Right renal pelvis (tissue), 4 donors: ENCODE measurements around the gene ATP1A4. TPM values are rescaled to one million over a fixed set of nuclear protein-coding genes. Genes with fewer than 3 reads are reported as not detected.

Experiments
- DNase-seq, 4 donors: peaks; one replicate each; pipeline ENCODE4 v3.0.0-alpha.2; 2013; ENCODE audit warnings: low read depth in 4 of 4, low spot score in 3 of 4, missing footprints in 1 of 4
- polyA plus RNA-seq, 4 donors: library from polyadenylated mRNA; unstranded; fragments of 120-200 nt; gene quantifications; one replicate each; pipeline ENCODE4 v1.2.1, GENCODE V29; 2013; ENCODE audit not compliant: insufficient read length in 4 of 4

Gene ATP1A4
- polyA plus RNA-seq, 4 donors: 0.06 to 1.2 (median 0.71) TPM; not detected in 1

DNA sequence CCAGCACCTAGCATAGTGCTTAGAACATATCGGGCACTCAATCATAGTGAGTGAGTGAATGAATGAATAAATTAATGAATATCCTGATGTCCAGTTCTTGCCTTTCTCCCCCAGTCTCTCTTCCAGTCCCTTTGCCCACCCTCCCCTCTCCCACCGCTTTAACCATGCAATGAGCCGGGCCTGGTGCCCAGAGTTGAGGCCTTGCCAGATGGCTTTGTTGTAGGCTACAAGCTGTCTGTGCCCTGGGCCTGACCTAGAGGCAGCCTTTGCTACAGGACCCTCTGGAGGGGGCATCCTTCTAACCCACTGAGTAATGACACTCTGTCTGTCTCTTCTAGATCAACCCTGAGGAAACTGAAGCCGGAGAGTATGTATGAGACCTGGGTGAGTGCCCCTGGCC, 45.8 kb downstream of the ATP1A4 start:
- no peak for DNase-seq

DNA sequence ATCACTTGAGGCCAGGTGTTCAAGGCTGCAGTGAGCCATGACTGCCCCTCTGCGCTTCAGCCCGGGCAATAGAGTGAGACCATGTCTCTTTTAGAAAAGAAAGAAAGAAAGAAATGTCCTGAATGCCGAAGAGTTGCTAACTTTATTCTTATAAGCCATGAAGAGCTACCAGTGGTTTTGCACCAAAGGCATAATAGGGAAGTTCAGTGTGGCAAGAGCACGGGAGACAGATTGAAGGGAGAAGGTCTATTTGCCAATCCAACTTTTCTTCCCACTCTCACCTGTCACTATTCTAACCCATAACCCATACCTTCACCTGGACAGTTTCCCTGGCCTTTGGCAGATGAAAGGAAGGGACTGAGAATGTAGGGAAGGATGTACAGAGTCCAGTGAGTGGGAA, 49.4 kb downstream of the ATP1A4 start:
- DNase-seq: no peak

DNA sequence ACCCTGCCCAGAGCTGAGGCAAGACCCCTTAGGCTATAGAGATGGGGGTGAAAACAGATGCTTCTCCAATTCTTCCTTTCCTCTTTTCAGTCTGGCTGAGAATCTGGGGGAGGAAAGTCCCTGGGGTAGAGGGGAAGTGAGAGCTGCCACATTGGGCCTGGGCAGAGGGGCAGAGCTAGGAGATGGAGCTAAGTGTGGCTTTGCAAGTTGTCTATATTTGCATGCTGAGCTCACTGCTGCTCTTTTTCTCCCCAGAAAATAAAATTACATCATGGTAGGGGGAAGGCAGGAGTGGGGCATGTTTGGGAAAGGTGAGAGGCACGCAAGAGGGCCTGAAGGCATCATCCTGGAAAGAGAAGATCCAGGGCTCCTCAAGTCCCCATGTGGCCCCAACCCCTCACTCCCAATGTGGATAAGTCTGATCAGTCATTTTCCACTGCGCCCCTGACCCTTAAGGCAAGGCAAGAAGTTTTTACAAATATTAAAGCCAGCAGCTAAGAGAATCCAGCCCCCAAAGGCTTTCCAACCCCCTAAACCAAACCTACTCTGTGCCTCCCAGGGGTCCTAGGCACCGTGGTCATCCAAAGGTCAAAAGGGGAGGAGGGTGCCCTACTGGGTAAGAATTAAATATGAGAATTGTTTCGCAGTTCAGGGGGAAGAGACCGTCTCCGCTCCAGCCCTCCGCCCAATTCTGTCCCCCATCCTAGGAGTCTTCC, 53.3 kb downstream of the ATP1A4 start:
- DNase-seq: no peak

DNA sequence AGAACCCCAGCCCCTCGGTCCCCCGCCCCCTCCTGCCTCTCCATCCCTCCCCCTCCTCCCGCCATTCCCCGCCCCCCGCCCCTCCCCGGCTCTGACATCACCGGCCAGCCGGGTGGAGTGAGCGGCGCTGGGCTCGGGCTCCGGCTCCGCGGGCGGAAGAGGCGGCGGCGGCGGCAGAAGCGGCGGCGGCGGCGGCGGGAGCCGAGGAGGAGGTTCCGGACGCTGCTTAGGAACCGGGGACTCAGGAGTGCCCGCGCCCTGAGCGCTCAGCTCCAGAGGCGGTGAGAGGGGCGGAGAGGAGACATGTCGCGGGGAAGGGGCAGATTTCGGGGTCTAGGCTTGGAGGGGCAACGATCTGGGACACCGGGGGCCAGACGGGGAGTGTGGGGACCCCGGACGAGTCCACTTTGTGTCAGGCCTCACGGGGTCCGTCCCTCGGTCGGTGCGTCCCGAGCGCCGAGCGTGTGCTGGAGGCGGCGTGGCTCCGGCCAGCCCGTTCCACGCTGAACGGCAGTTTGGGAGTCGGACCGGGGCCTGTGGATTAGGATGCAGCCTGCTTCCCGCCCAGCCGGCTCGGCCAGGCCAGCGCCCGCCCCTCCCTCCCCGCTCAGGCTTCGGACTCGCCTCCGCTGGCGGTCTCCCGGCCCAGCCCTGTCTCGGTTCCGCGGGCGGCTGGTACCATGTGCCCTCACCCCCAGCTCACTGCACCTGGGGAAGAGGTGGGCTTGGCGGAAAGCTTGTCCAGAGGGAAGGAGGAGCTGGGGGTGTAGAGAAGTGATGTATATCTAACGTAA, 54.0 kb downstream of the ATP1A4 start, which contains the start of gene PEA15:
PEA15 (plus strand) TSS at position 143 of the 794 bp plus-strand sequence. CDS start 6,161 bp downstream, outside the sequence.
- DNase-seq: peak in 3 of 4 donors; percentile 43 to 55 (median 44)

DNA sequence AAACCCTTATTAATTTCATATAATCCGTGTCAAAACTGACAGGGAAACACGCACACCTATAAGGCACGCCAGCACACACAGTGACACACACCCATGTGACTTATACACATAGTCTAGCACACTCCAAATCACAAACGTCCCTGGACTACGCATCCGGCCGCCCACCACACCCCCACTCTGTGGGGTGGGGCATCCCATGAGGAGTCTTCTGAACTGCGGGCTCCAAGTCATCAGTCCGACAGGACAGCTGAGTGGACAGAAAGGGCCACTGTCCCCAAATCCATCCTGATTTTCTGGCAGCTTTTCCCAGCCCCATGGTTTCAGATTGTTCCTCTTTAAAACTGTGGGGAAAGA, 54.6 kb downstream of the ATP1A4 start:
- DNase-seq: peak in 1 of 4 donors; percentile 7

DNA sequence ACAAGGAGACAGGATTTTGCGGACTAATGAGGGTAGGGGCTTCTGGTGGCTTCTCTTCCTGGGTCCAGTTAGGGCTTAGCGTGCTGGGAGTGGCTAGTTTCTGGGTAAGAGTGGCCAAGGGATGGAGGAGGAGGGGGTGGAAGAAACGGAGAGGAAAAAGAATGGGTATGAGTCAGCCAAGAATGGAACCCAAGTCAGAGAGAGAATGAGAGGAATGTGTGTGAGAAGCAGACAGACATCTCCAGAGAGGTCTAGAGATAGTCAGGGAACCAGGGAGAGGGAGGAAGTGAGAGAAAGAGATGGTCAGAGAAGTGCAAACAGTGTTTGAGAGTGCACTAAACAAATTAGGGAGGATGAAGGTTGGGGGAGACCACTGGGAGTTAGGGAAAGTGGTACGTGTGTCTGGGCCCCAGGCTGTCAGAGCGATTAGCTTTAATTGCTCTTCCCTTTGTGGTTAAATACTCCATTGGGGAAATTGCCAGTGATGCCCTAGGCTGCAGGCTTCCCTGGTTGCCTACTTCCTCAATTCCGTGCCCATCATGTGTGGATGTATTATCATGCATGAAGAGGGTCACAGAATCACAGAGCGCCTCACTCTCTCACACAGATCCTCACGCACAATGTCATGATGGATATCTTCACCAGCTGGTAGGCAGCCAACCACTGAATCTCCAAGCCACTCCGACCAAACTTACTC, 55.2 kb downstream of the ATP1A4 start:
- no peak for DNase-seq

DNA sequence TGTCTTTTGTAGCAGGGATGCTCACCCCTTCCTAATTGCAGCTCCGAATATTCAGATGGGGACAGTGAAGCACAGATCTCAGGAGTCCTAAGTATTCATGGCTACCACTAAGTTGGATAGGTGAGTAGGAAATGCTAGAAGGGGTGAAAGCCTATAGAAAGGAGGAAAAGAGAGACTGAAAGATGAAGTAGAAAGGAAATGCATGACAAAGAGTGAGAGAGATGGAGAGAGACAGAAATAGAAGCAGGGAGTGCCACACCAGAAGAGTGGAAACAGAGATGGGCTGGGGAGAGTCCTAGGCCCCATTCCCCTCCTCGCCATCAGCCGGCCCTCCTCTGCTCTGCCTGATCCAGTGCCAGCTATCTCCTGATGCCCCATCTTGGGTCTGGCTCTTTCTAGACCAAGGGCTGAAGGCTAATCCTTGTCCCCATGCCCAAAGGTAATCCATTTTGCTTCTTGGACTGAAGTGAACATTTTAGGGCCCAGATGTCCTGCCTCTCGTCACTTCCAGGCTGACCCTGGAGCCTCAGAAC, 55.8 kb downstream of the ATP1A4 start:
- no peak for DNase-seq

DNA sequence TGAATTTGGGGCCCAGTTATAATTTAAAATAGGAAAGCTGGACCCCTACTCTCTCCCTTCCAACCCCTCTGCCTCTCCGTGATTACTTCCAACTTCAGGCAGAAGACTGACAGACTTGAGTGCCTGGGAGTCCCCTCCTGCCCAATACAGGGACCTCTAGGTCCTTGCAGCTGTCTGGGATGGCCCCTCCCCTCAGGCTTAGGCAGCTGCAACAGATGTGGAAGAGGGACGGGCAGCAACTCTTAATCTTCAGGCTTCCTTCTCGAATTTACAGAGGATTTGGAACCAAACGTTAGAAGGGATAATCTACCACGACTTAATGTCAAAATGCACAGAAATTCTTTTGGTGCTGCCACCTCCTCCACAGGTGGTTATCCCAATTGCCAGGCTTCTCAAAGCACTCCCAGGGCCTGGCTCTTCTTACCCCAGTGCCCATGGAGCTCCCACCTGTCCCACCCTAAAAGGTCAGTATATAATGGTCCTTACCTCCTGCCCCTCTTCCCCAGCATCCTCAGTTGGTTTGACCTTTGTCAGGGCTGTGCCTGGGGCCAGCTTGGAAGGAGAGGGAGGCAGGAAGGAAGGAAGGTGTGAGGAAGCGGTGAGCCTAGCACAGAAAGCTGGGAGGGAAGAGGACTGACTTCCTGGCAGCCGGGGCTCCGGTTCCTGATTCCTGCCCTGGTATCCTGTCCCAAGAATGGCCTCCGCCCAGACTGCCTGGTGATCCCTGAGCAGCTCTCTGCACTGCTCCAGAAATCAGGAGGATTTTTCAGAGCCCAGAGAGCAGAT, 56.6 kb downstream of the ATP1A4 start:
- no peak for DNase-seq

DNA sequence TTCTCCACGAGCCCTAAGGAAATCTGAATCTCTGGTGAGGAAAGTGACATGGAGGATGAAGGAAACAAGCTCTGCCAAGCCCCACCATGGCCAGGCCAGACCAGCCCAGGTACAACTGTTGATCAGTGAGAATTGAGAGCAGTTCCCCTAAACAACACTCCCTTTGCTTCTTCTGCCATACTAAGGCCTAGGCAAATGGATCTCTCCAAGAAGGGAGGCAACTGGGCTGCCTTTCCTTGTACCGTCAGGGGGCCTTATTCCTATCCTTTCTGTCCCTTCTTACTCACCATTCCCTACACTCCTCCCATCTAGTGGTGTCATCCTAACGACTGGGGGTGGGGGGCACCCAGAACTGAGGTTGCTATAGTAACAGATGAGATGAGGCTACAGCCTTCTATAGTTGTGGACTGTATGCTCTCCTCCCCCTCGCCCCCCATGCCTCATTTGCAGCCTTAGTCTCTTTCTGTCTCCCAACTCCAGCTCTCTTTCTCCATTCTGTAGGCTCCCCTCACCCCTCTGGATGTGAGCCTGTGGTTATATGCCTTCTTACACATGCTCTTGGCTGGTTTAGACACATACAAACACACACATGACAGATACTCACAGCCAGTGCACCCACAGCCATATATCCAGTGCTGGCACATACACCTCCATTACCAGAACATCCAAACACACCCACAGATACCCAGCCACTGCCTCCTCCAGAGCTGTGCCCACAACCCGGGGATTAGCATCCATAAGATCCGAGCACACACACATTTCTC, 57.3 kb downstream of the ATP1A4 start:
- DNase-seq: no peak

DNA sequence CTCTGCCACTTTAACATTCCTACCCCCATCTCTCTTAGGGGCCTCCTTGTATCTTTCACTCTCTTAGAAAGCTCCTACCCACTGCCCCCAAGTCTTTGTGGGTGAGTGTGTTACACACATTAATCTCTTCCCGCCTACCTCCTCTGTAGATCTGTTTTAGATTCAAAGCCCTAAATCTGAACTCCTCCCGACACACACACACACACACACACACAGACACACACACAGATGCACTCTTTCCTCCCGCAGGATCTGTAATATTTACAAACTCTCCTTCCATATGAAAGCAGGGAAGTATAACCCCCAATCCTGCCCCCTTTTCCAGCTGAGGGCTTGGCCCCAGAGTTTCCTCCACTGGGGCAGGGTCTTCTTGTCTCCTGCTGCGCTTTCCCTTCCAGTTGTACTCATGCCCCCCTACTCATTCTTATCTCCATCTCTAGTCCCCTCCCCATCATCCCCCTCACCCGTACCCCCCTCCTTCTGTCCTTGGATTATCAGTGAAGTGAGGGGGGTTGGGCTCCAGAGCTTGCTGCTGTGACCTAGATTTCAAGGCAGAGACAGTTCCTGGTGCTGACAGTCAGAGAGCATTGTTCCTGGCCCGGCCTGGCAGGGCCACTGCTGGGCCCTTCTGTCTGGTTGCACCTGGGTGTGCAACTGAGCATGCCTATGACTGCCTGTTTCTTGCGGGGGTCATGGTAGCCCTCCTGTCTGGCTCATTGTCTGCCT, 58.1 kb downstream of the ATP1A4 start:
- no peak for DNase-seq

DNA sequence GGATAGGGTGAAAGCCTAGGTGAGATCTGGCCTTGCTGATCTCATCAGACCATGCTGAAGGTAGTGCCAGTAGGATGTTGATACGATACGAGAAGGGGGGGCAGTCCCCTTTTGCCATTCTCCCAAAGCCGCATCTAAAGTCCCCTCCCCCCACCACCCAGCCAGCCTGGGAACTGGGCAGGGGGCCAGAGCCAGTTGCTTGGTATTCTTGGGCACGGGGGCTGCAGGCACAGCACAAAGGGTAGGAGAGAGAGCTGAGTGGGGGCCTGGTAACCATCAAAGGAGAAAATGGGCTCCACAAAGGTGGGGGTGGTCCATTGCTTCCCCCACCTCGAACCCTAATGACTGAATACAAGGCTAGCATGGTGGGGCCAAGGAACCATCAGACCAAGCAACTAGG, 59.2 kb downstream of the ATP1A4 start:
- DNase-seq: no peak

DNA sequence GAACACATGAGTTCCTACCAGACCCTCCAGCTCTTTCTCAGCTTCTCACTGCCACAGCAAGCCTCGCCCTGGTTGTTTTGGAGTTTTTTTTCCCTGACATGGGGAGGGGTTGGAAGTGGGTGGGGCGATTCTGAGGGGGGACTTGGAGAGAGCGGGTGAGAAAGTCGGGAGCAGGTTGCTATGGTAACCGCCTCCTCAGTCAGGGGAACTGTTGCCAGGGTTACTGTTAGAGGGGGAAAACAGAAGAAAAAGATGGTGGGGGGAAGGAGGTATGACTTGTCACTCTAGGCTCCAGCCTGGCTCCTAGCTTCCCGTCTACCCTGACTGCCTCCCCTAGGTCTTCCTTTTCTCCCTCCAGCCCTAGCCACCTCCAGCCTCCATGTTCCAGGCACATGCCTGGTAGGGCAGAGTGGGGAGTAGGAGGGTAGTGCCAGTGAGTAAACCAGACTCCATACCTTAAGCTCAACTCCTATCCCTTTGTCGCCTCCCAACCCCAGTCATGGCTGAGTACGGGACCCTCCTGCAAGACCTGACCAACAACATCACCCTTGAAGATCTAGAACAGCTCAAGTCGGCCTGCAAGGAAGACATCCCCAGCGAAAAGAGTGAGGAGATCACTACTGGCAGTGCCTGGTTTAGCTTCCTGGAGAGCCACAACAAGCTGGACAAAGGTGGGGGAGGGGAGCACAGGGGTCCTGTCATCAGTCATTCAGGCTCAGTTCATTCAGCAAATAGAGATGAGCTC, 59.8 kb downstream of the ATP1A4 start:
- no peak for DNase-seq

DNA sequence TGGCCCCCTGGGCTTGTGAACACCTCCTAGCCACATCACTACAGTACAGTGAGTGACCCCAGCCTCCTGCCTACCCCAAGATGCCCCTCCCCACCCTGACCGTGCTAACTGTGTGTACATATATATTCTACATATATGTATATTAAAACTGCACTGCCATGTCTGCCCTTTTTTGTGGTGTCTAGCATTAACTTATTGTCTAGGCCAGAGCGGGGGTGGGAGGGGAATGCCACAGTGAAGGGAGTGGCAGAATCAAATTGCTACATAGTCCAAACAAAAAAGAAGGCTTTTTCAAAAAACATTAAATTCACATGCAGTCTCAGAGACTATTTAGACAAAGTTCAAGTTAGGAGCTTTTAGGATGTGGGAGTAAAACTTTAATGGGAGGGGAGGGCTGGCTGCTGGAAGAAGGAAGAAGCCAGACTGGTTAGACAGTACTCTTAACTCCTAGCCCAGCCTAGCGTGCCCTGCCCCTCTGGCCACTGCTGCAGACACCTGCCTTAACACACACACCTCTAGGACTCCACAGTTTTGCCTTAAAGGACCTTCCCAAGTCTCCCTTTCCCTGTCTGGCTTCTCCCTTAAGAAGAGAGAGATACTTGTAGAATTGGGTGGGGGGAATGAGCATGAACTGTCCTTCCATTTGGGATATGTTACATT, 63.2 kb downstream of the ATP1A4 start:
- DNase-seq: no peak

DNA sequence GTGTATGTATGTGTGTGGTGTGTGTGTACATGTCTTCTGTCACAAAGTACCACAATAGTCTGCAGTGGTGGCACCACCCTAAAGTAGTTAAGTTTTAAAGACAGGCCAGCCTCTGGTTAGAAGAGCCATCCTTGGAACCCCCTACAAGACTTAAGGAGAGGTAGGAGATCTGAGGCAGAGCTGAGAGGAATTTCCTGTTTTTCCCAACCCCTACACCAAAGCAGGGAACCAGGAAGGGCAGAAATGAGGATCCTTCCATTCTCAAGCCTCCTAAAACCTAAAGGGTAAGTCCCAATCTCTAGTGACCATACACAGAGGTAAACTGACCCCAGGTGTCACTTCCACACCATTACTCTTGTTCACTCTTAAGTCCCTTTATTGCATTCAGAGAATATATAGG, 64.9 kb downstream of the ATP1A4 start:
- DNase-seq: no peak

DNA sequence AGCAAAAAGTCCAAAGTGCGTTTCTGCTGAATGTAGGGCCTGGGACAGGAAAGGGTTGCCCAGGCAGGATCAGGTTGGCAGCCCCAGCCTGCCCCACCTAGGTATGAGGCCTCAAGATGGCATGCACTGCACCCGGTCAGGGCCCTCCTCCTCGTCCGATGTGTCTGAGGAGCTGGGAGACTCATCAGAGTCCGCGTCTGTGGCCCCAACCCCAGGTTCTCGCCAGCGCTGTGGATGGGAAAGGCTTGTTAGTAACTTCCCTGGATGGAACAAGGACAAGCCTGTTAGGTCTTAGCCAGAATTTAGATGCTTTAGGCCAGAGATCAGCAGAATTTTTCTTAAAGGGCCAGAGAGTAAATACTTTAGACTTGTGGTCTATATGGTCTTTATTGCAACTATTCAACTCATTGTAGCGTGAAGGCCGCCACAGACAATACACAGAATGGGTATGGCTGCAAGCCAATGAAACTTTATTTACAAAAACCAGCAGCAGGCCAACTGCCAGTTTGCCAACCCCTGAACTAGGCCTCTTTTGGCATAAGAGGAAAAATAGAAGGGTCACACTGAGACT, 66.2 kb downstream of the ATP1A4 start:
- no peak for DNase-seq

DNA sequence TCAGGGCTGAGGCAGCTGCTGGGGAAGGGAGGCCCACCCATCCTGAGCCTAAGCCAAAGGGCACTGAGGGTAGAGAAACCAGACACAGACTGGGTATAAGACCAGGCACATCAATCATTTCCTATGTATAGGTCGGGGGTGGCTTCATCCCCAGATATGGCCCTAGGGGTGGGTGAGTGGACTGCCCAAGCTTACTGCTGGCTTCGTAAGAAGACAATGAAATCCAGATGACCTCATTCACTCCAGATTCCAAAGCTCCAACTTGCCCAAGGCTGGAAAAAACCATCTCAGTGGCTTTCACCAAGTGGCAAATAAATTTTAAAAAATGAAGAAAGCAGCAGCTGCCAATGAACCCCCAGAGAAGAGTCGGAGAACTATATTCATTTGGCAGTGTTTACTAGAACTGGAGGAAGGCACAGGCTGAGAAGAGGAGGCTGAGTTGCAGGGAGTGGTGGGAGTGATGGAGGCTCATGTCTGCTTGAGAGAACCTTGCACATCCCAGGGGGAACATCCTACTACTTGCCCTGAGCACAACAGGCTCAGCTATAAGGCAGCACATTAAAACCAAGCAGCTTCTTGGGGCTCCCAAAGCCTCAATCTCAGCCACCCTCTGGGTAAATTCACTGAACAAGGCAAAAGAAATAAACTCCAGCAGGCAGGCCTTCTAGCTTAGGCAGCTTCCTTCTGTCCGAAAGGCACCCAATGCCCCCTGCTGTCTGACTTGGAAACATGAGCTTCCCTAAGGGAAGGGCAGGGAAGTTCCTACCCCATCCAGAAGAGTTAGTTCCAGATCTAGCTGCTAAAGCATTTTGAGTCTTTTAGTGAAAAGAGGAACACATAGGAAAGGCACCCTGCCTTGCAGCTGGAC, 67.9 kb downstream of the ATP1A4 start:
- DNase-seq: peak; percentile 27 to 38 (median 32)
